HCT116 (cell line): Measurements from ENCODE around the gene ROR2. TPM values are rescaled to one million over a fixed set of nuclear protein-coding genes. Genes with fewer than 3 reads are reported as not detected.

Experiments
- ATAC-seq: fragments of 200-7000 bp; cut with Tn5 transposase; 2 replicates; pipeline ENCODE4 v1.9.1; 2020; ENCODE audit warnings: mild to moderate bottlenecking, moderate library complexity
- BruUV-seq: library from RNA; stranded (reverse); fragments of 400-500 nt; replicated peaks from 2 replicates; lab custom pipeline; 2021; lab: Mats Ljungman, UMichigan
- CTCF ChIA-PET: fragments of 300-600 bp; sonication (Branson Sonifier 250); formaldehyde crosslinking; loops from one replicate; lab custom pipeline; 2021; ENCODE audit warnings: antibody characterized with exemption; lab: Charles Lee
- POLR2A ChIA-PET: fragments of 300-600, 350-600 bp; sonication (Branson Sonifier 250); formaldehyde crosslinking; loops from one replicate; lab custom pipeline; 2021; ENCODE audit warnings: antibody characterized with exemption; lab: Charles Lee
- RAD21 ChIA-PET, 2 experiments: fragments of 300-600 bp; sonication (Branson Sonifier 250); formaldehyde crosslinking; loops; one replicate each; lab custom pipeline; 2023; ENCODE audit warnings: low total read pairs in 2 of 2; ENCODE audit not compliant: uncharacterized antibody in 2 of 2, unreplicated experiment in 2 of 2, low non-redundant PET in 1 of 2; lab: Charles Lee
- DNase-seq: peaks from one replicate; pipeline ENCODE4 v3.0.0-alpha.2; 2010; ENCODE audit warnings: low read depth, low spot score
- H2AFZ ChIP-seq: fragments of 200-600 bp; shearing (Covaris generic), sonication (generic); 2 replicates; pipeline ENCODE4 v1.6.1; 2017; ENCODE audit warnings: low read depth, mixed run types, mixed read lengths, antibody characterized with exemption, low read length; ENCODE audit not compliant: poor library complexity, severe bottlenecking
- H3K27ac ChIP-seq: 2 replicates; pipeline ENCODE4 v1.5.1; 2012; ENCODE audit warnings: low read depth, low read length
- H3K27me3 ChIP-seq: fragments of 200-600 bp; sonication (generic); 2 replicates; pipeline ENCODE4 v1.6.1; 2016; ENCODE audit warnings: mixed run types, low read length, mixed read lengths; ENCODE audit not compliant: insufficient read depth
- H3K36me3 ChIP-seq, 2 experiments: fragments of 200-500 bp in 1 of 2; fragments of 200-600 bp in 1 of 2; sonication (Bioruptor generic) in 1 of 2; sonication (generic) in 1 of 2; 2 replicates each; pipeline versions ENCODE4 v1.5.1 to v1.6.1; 2014 to 2016; ENCODE audit warnings: low read length in 2 of 2, inconsistent platforms in 1 of 2, mixed read lengths in 1 of 2, mixed run types in 1 of 2; ENCODE audit not compliant: insufficient read depth in 2 of 2, control insufficient read depth in 1 of 2
- H3K4me1 ChIP-seq, 2 experiments: fragments of 200-600 bp in 1 of 2; sonication (generic) in 1 of 2; 2 replicates each; pipeline versions ENCODE4 v1.5.1 to v1.6.1; 2012 to 2017; ENCODE audit warnings: low read length in 2 of 2, inconsistent platforms in 1 of 2, mild to moderate bottlenecking in 1 of 2, mixed read lengths in 1 of 2, mixed run types in 1 of 2, moderate library complexity in 1 of 2; ENCODE audit not compliant: insufficient read depth in 2 of 2, control insufficient read depth in 1 of 2
- H3K4me2 ChIP-seq: fragments of 200-600 bp; sonication (generic); 2 replicates; pipeline ENCODE4 v1.6.1; 2017; ENCODE audit warnings: mixed run types, low read length, mixed read lengths
- H3K4me3 ChIP-seq, 2 experiments: fragments of 200-600 bp in 1 of 2; sonication (generic) in 1 of 2; replicated peaks in 1 of 2; 2 replicates each; pipeline ENCODE4 v1.5.1; 2011 to 2016; ENCODE audit warnings: low read length in 2 of 2, control low read depth in 1 of 2, low read depth in 1 of 2, mild to moderate bottlenecking in 1 of 2, mixed read lengths in 1 of 2, mixed run types in 1 of 2
- H3K79me2 ChIP-seq: fragments of 200-600 bp; sonication (generic); 2 replicates; pipeline ENCODE4 v1.6.1; 2017; ENCODE audit warnings: mild to moderate bottlenecking, mixed run types, low read length, moderate library complexity, mixed read lengths; ENCODE audit not compliant: insufficient read depth
- H3K9ac ChIP-seq: fragments of 200-600 bp; sonication (generic); 2 replicates; pipeline ENCODE4 v1.6.1; 2016; ENCODE audit warnings: low read length, mixed read lengths
- H3K9me2 ChIP-seq: fragments of 200-600 bp; sonication (generic), shearing (Covaris generic); 2 replicates; pipeline ENCODE4 v1.6.1; 2017; ENCODE audit warnings: mixed run types, mild to moderate bottlenecking, moderate library complexity; ENCODE audit not compliant: insufficient read depth
- H3K9me3 ChIP-seq, 2 experiments: fragments of 200-500 bp in 1 of 2; fragments of 200-600 bp in 1 of 2; sonication (Bioruptor generic) in 1 of 2; sonication (generic) in 1 of 2; 2 replicates each; pipeline ENCODE4 v1.6.1; 2014 to 2017; ENCODE audit warnings: low read length in 2 of 2, mixed read lengths in 2 of 2, inconsistent platforms in 1 of 2, low read depth in 1 of 2, mild to moderate bottlenecking in 1 of 2, mixed run types in 1 of 2, moderate library complexity in 1 of 2; ENCODE audit not compliant: control insufficient read depth in 1 of 2, insufficient read depth in 1 of 2
- H4K20me1 ChIP-seq: fragments of 200-600 bp; sonication (generic), shearing (Covaris generic); 2 replicates; pipeline ENCODE4 v1.6.1; 2017; ENCODE audit warnings: mixed run types, mild to moderate bottlenecking, moderate library complexity; ENCODE audit not compliant: insufficient read depth
- CEBPB ChIP-seq: IDR thresholded peaks from 2 replicates; pipeline ENCODE4 v1.6.1; 2012; ENCODE audit warnings: low read depth
- CTCF ChIP-seq, 3 experiments: fragments of 200-600 bp in 1 of 3; sonication (generic) in 1 of 3; IDR thresholded peaks in 2 of 3; conservative IDR thresholded peaks in 1 of 3; 2 replicates each; pipeline ENCODE4 v1.5.1; 2012 to 2017; ENCODE audit warnings: low read depth in 2 of 3, low read length in 2 of 3, antibody characterized with exemption in 1 of 3, borderline replicate concordance in 1 of 3, control low read depth in 1 of 3, mild to moderate bottlenecking in 1 of 3, mixed read lengths in 1 of 3, mixed run types in 1 of 3, moderate library complexity in 1 of 3; ENCODE audit not compliant: insufficient read depth in 1 of 3
- ELF1 ChIP-seq: IDR thresholded peaks from 2 replicates; pipeline ENCODE4 v1.6.1; 2012; ENCODE audit warnings: low read depth, borderline replicate concordance
- EZH2phosphoT487 ChIP-seq: fragments of 200-600 bp; IDR thresholded peaks from 2 replicates; pipeline ENCODE4 v1.6.1; 2018; ENCODE audit warnings: antibody characterized with exemption, borderline replicate concordance
- FOSL1 ChIP-seq: IDR thresholded peaks from 2 replicates; pipeline ENCODE4 v1.6.1; 2012; ENCODE audit warnings: low read depth
- MAX ChIP-seq: IDR thresholded peaks from 2 replicates; pipeline ENCODE4 v1.6.1; 2012
- POLR2AphosphoS5 ChIP-seq: IDR thresholded peaks from 2 replicates; pipeline ENCODE4 v1.6.1; 2011; ENCODE audit warnings: mild to moderate bottlenecking, low read depth, low read length, moderate library complexity
- REST ChIP-seq: IDR thresholded peaks from 2 replicates; pipeline ENCODE4 v1.6.1; 2012; ENCODE audit warnings: low read depth
- SP1 ChIP-seq: IDR thresholded peaks from 2 replicates; pipeline ENCODE4 v1.6.1; 2012; ENCODE audit warnings: low read depth
- YY1 ChIP-seq: IDR thresholded peaks from 2 replicates; pipeline ENCODE4 v1.6.1; 2011; ENCODE audit warnings: low read length, low read depth, moderate library complexity, mild to moderate bottlenecking; ENCODE audit not compliant: insufficient replicate concordance; ENCODE audit errors: extremely low read depth
- ZBTB33 ChIP-seq: IDR thresholded peaks from 2 replicates; pipeline ENCODE4 v1.6.1; 2011; ENCODE audit warnings: mild to moderate bottlenecking, low read length, moderate library complexity; ENCODE audit not compliant: insufficient replicate concordance; ENCODE audit errors: extremely low read depth
- ZFX ChIP-seq: fragments of 450-650 bp; IDR thresholded peaks from 2 replicates; pipeline ENCODE4 v1.6.1; 2017
- intact Hi-C: fragments of 100-400 bp; cut with micrococcal nuclease; formaldehyde crosslinking; loops from 2 replicates; pipeline ENCODE4 v1.10.0; 2022
- total RNA-seq: library from RNA; stranded (reverse); gene quantifications from one replicate; pipeline ENCODE4 v1.2.1, GENCODE V29; 2021; ENCODE audit not compliant: unreplicated experiment

Gene ROR2
- total RNA-seq, 1 experiment from 2014 or later: 15.7 TPM

GRCh38 chr9:91768507-91768906 lies 181.5 kb downstream of the ROR2 start:
- Histone ChIP-seq H2AFZ (no peak overlapping the region), H3K4me3 (no peak overlapping the region), H3K36me3 (no peaks in the 10 kb centered on the region), H3K4me1 (no peaks in the 10 kb centered on the region), H3K9me3 (peaks cover 10 to 14% of the 10 kb centered on the region in 2 experiments; a peak in 2 of 4 replicates), H3K27me3 (no peaks in the 10 kb centered on the region), H3K27ac (no peak overlapping the region), H4K20me1 (no peaks in the 10 kb centered on the region), H3K9me2 (no peaks in the 10 kb centered on the region), H3K9ac (no peak overlapping the region), H3K79me2 (no peaks in the 10 kb centered on the region), H3K4me2 (no peak overlapping the region)
- ATAC-seq (no peak), DNase-seq (no peak)
- ChIA-PET RAD21 (interaction anchor here in 1 of 2 experiments (0.6 kb wide), 1 partner anchor 12 kb away, joined by 5 read pairs; no protein-coding TSS in a partner anchor), CTCF (no interaction called here), POLR2A (no interaction called here)
- TF ChIP-seq EZH2phosphoT487 (no peak), POLR2AphosphoS5 (no peak), FOSL1 (no peak), SP1 (no peak), ZFX (no peak), YY1 (no peak), CTCF (IDR thresholded peaks at IDR 0.05 in 2 of 3, conservative IDR thresholded peaks at IDR 0.05 in 1 of 3; ENCODE audit: borderline replicate concordance in 1 of 3, insufficient read depth in 1 of 3, low read depth in 2 of 3, low read length in 2 of 3) (no peak), ELF1 (no peak), CEBPB (no peak), ZBTB33 (no peak), REST (no peak), MAX (no peak)
- BruUV-seq: no TSS peak
- intact Hi-C loops: no loop called here
